Measurements from ENCODE around the gene NT5C2.
A peak's percentile ranks its signal among the peaks of the same experiment; 100 is the strongest.
"Not testable (repeated sequence)": the region's sequence is repeated elsewhere in the genome, so short reads cannot be mapped to it uniquely, and the experiment has no call there.

The NT5C2 gene

DNA sequence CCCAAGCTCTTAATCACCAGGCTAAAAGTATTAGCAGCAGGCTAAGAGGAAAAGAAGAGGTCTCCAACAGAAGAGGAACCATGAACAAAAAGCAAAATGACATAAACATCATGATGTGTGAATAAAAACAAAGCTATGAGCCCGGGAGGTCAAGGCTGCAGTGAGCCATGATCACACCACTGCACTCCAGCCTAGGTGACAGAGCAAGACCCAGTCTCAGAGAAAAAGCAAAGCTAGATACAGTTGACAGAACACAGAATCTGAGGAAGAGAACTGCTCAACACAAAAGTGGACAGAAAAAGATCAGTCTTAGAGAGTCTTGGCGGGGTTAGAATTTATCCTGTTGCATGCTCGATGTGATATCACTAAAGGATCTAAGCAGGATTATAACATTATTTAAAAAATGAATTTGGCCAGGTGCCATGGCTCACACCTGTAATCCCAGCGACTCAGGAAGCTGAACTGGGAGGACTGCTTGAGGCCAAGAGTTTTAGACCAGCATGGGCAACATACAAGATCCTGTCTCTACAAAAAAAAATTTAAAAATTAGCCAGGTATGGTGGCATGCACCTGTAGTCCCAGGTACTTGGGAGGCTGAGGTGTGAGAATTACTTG lies 37.5 kb downstream of the NT5C2 start:
- no peak for DNase-seq

GRCh38 chr10:103154521-103155299 lies 38.4 kb downstream of the NT5C2 start:
- DNase-seq, result no peak

GRCh38 chr10:103153302-103154197 lies 39.5 kb downstream of the NT5C2 start:
- DNase-seq, result peak; percentile 10

- no peak for DNase-seq
Measured at GRCh38 chr10:103149991-103150622, 43.0 kb downstream of the NT5C2 start.

GRCh38 chr10:103147645-103148044 lies 45.4 kb downstream of the NT5C2 start:
- no peak for DNase-seq

- no peak for DNase-seq
Measured at GRCh38 chr10:103145860-103146466, 47.1 kb downstream of the NT5C2 start.

DNA sequence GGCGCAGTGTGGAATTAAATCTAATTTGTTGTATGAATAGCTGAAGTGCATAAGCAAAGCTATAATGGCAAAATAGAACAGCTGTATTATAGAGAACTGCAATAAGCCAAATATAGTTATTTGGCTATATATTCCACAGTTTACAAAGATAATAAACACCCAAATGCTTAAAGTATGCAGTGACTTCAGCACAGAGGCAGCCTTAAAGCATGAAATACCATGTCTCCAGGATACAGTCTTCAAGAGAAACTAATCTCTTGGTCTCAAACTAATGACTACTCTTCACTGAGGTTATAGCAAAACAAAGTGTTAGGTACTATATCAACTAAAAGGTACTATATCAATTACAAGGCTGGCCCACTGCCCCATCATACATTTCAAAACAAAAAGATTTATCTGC lies 48.0 kb downstream of the NT5C2 start:
- no peak for DNase-seq

DNA sequence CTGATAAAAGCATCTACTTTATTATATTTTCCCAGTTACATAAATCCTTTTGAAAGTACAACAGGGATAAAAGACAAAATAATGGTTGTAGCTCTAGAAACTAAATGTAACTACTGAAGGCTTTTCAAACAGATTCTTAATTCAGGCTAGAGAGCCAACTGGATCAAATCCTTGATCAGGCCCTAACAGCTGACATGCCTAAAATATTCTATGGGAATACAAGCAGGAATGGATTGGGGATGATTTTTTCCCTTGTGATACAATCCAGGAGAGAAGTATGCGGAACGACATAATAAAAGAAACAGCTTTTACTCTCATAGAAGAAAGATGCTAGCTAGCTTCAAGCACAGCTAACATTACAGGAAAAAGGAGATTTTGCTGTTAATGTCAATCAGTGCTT lies 49.0 kb downstream of the NT5C2 start:
- no peak for DNase-seq

DNA sequence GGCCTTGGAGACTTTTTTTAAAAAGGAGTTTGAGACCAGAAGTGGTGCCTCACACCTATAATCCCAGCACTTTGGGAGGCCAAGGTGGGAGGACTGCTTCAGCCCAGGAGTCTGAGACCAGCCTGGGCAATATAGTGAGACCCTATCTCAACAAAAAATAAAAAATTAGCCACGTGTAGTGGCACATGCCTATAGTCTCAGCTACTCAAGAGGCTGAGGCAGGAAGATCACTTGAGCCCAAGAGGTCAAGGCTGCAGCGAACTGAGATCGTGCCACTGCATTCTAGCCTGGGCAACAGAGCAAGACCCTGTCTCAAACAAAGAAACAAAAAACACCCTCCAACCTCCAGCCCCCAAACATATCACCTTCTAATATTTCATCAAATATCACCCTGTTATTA lies 49.4 kb downstream of the NT5C2 start:
- not testable (repeated sequence) for DNase-seq

DNA sequence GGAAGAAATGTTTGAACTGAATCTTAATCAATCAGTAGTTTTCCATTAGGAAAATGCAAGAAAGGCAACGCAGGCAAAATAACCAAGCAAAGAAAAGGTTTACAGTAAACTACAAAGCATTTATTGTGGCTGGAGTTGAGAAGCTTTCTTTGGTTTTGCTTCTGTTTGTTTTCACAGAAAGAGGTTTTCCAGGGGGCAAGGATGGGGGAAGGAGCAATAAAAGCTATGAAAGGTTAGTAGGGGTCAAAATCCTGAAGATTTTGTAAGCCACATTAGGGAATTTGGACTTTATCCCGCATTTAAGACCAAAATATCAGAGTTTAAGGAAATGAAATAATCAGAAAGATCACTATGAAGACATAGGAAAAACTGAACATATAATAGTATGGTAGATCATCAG lies 51.1 kb downstream of the NT5C2 start:
- no peak for DNase-seq

GRCh38 chr10:103140469-103140868 lies 52.6 kb downstream of the NT5C2 start:
- DNase-seq, result no peak

- no peak for DNase-seq
Measured at GRCh38 chr10:103139803-103140202, 53.3 kb downstream of the NT5C2 start.

GRCh38 chr10:103135168-103135567 lies 57.9 kb downstream of the NT5C2 start:
- not testable (repeated sequence) for DNase-seq

GRCh38 chr10:103130910-103131309 lies 62.2 kb downstream of the NT5C2 start:
- no peak for DNase-seq

- DNase-seq, result not testable (repeated sequence)
Measured at GRCh38 chr10:103130180-103130579, 62.9 kb downstream of the NT5C2 start.

- no peak for DNase-seq
Measured at GRCh38 chr10:103127241-103127640, 65.8 kb downstream of the NT5C2 start.

- no peak for DNase-seq
Measured at GRCh38 chr10:103125323-103126267, 67.5 kb downstream of the NT5C2 start.

- no peak for DNase-seq
Measured at GRCh38 chr10:103124420-103125096, 68.5 kb downstream of the NT5C2 start.

- no peak for DNase-seq
Measured at GRCh38 chr10:103123282-103124024, 69.6 kb downstream of the NT5C2 start.

Measured in NCI-H1092 treated with DMSO at 0.1 percent for 48 hours (cell line).